Neural cell (in vitro differentiated cells): ENCODE results near the gene SLCO2B1.

Experiments
- CTCF ChIP-seq: fragments of 450-650 bp; IDR thresholded peaks from 2 replicates; pipeline ENCODE4 v1.5.1; 2014; ENCODE audit warnings: antibody characterized with exemption, mild to moderate bottlenecking, moderate library complexity; ENCODE audit not compliant: poor library complexity, severe bottlenecking
- EP300 ChIP-seq: fragments of 450-650 bp; conservative IDR thresholded peaks from 2 replicates; pipeline ENCODE4 v1.6.1; 2014; ENCODE audit warnings: antibody characterized with exemption, mild to moderate bottlenecking, moderate library complexity; ENCODE audit not compliant: poor library complexity, severe bottlenecking
- POLR2AphosphoS5 ChIP-seq: IDR thresholded peaks from 2 replicates; pipeline ENCODE4 v1.6.1; 2012
- REST ChIP-seq: IDR thresholded peaks from 2 replicates; pipeline ENCODE4 v1.6.1; 2012; ENCODE audit warnings: borderline replicate concordance
- TAF1 ChIP-seq: IDR thresholded peaks from 2 replicates; pipeline ENCODE4 v1.6.1; 2012; ENCODE audit warnings: low read depth

GRCh38 chr11:75219869-75220268 lies 69.0 kb downstream of the SLCO2B1 start:
- TF ChIP-seq POLR2AphosphoS5 (no peak), CTCF (no peak), EP300 (no peak), REST (no peak), TAF1 (no peak)
